GM12892 (cell line): ENCODE results near the gene URB1.

Source experiments
- POLR2A ChIP-seq: IDR thresholded peaks from 2 replicates; pipeline ENCODE4 v1.6.1; 2011; ENCODE audit warnings: low read depth, low read length, control low read depth
- TAF1 ChIP-seq: IDR thresholded peaks from 2 replicates; pipeline ENCODE4 v1.6.1; 2011; ENCODE audit warnings: low read depth, mild to moderate bottlenecking, control low read depth, low read length, borderline replicate concordance

- no peak for TF ChIP-seq TAF1
- no peak for TF ChIP-seq POLR2A
Measured at GRCh38 chr21:32351428-32351827, 41.4 kb downstream of the URB1 start.
